HK-2 (cell line): ENCODE data around the gene OR10AG1.

ENCODE experiments used
- DNase-seq: peaks from one replicate; pipeline ENCODE4 v3.0.0-alpha.2; 2018; ENCODE audit not compliant: unreplicated experiment

The OR10AG1 gene

GRCh38 chr11:55969845-55970244 is at the start of gene OR10AG1:
TSS of gene OR10AG1 (minus strand) at chr11:55969945. CDS start at chr11:55969907, 38 bp downstream.
- DNase-seq = no peak

- no peak for DNase-seq
These were observed 44.1 kb upstream of the OR10AG1 start for GRCh38 chr11:56013805-56014204.

- no peak for DNase-seq
These were observed 41.0 kb upstream of the OR10AG1 start for GRCh38 chr11:56010716-56011115.

- no peak for DNase-seq
These were observed 24.8 kb upstream of the OR10AG1 start, which contains the start of gene OR5F1 for GRCh38 chr11:55994525-55994924. TSS of gene OR5F1 (minus strand) at chr11:55994625. CDS start at chr11:55994625, 0 bp downstream.

- no peak for DNase-seq
These were observed 1.2 kb upstream of the OR10AG1 start for GRCh38 chr11:55970935-55971334.

DNA sequence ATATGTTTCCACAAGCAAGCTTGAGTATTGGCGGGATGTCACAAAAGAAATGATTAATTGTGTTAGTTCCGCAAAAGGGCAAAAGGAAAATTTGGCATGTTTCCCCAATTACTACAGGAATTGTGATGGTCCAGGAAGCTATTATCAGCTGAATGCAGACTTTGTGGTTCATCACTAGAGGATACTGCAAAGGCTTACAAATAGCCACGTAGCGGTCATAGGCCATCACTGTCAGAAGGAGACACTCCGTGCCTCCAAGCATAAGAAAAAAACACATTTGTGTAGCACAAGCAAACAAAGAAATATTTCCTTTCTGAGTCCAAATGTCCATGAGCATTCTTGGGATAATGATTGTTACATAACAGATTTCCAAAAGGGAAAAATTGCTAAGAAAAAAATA is 1.8 kb downstream of the OR10AG1 start:
- DNase-seq = no peak

DNA sequence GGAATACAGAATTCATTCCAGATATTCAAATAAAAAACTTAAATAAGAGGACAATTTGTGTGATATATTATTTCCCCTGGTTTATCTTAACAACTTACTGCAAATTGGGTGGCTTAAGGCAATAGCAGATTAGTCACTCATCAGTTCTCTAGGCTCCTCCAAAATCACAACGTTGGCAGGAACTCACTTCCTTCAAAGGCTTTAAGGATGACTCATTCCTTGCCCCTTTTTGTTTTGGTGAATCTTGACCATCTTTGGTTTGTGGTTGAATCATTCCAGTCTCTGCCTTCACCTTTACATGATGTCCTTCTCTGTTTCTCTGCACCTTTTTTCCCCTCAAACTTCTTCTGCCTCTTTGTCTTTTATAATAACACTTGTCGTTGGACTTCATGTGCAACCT is 3.4 kb downstream of the OR10AG1 start:
- no peak for DNase-seq

GRCh38 chr11:55956521-55956920 is 13.2 kb downstream of the OR10AG1 start:
- DNase-seq = no peak

- DNase-seq = no peak
These were observed 20.4 kb downstream of the OR10AG1 start for GRCh38 chr11:55949330-55949729.

DNA sequence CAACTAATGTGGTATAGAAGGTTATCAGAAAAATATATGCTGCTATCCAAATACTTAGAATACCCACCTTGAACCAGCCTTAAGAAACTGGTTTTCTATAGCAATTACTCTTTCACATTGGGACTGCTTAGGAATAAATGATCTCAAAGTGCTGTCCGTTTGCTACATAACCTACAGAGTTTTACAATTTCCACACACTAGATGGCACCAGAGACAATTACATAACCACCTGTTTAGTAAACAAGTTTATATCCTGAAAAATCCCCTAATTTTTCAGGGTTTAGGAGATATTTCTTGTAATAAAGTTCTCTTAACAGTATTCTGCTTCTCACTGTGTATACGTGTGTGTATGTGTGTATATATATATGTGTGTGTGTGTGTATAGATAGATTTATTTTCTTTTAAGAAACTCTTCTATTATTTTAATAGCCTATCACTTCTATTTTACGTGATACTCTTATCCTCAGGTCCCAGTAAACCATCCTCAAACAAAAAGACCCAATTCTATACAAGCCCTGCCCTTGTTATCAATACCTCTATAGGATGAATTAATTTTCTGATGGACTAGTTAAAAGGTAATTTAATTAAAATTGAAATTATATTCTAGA is 26.9 kb downstream of the OR10AG1 start:
- DNase-seq = no peak

DNA sequence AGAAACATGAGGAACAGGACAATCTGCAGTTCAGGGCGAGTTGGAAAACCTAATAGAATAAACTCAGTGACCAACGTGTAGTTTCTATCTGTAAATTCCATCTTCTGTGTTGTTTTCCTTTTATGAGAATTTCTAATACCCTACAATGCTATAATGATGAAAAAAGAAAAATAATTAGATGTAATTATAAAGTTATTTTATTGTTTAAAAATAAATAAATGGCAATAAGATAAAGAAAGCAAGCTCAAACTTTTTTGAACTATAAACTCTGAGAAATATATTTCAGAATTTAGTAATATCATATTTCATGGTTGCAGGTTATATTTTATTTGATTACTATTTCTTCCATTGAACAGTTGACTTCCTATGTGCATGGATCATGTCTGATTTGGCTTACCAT is 33.4 kb downstream of the OR10AG1 start, which contains the start of gene OR5I1:
OR5I1 (minus strand) TSS at position 101 of the 400 bp plus-strand sequence; CDS start at position 101, 0 bp downstream.
- DNase-seq = no peak

- DNase-seq = no peak
These were observed 49.2 kb downstream of the OR10AG1 start for GRCh38 chr11:55920537-55920936.
